Lower leg skin (tissue), 4 donors: ENCODE results near the gene FFAR2. TPM values are rescaled to one million over a fixed set of nuclear protein-coding genes. Genes with fewer than 3 reads are reported as not detected.

Source experiments
- DNase-seq, 2 donors: peaks; one replicate each; pipeline ENCODE4 v3.0.0-alpha.2; 2019; ENCODE audit warnings: low spot score in 2 of 2
- H3K4me3 ChIP-seq: fragments of 200-600 bp; sonication (generic); 2 replicates; pipeline ENCODE4 v1.5.1; 2017; ENCODE audit warnings: mild to moderate bottlenecking, low read depth; ENCODE audit not compliant: poor library complexity, severe bottlenecking
- CTCF ChIP-seq, 3 donors: fragments of 450-650 bp; IDR thresholded peaks; one replicate each; pipeline ENCODE4 v1.5.1; 2016; ENCODE audit warnings: antibody characterized with exemption in 3 of 3, mild to moderate bottlenecking in 3 of 3, moderate library complexity in 2 of 3
- POLR2A ChIP-seq, 2 donors: fragments of 450-650 bp; IDR thresholded peaks; one replicate each; pipeline ENCODE4 v1.6.1; 2016 to 2017; ENCODE audit warnings: antibody characterized with exemption in 2 of 2, mild to moderate bottlenecking in 1 of 2, moderate library complexity in 1 of 2
- WGBS, 2 donors: methylation state at CpG; one replicate each; pipeline ENCODE4 v1.1.5; 2018; 5-methylcytosine and 5-hydroxymethylcytosine counted together
- intact Hi-C: fragments of 100-400 bp; cut with DNase I; formaldehyde crosslinking; loops from one replicate; pipeline ENCODE4 v1.15.0; 2023; ENCODE audit warnings: low total_unique reads
- total RNA-seq, 4 donors: library from RNA; depleted of rRNA; stranded (reverse); fragments of >200 nt; gene quantifications; one replicate each; pipeline ENCODE4 v1.1.0, GENCODE V29; 2016

Gene FFAR2
- total RNA-seq, 4 donors from 2014 or later, result 0.49 to 1.1 (median 0.55) TPM; not detected in 1

- peak in 1 of 2 donors; percentile 43 for DNase-seq
- TF ChIP-seq POLR2A (IDR thresholded peaks at IDR 0.05) (no peak), CTCF (IDR thresholded peaks at IDR 0.05) (no peak)
- WGBS, 2 donors, result 5 to 8% methylated on average over 17 of the region's 17 CpGs
- intact Hi-C loops, result no loop called here
- H3K4me3 ChIP-seq, result no peak overlapping the region
Measured at GRCh38 chr19:35436477-35437405, 11.3 kb upstream of the FFAR2 start.

- no peak overlapping the region for H3K4me3 ChIP-seq
- intact Hi-C loops, result no loop called here
- TF ChIP-seq POLR2A (IDR thresholded peaks at IDR 0.05) (no peak), CTCF (IDR thresholded peaks at IDR 0.05) (no peak)
- DNase-seq, result no peak
- WGBS, 2 donors, result 89% methylated on average over 15 of the region's 15 CpGs
Measured at GRCh38 chr19:35437406-35437951, 10.6 kb upstream of the FFAR2 start.

- 81 to 85% methylated on average over 5 of the region's 5 CpGs for WGBS, 2 donors
- H3K4me3 ChIP-seq, result no peak overlapping the region
- intact Hi-C loops, result no loop called here
- no peak for TF ChIP-seq CTCF (IDR thresholded peaks at IDR 0.05)
- no peak for TF ChIP-seq POLR2A (IDR thresholded peaks at IDR 0.05)
- DNase-seq, result no peak
Measured at GRCh38 chr19:35438096-35438495, 10.0 kb upstream of the FFAR2 start.

- intact Hi-C loops, result no loop called here
- H3K4me3 ChIP-seq, result no peak overlapping the region
- DNase-seq, result no peak
- TF ChIP-seq POLR2A (IDR thresholded peaks at IDR 0.05) (no peak), CTCF (IDR thresholded peaks at IDR 0.05) (no peak)
- 47 to 56% methylated on average over 5 of the region's 5 CpGs for WGBS, 2 donors
Measured at GRCh38 chr19:35438527-35438926, 9.5 kb upstream of the FFAR2 start.

- TF ChIP-seq CTCF (IDR thresholded peaks at IDR 0.05), result no peak
- TF ChIP-seq POLR2A (IDR thresholded peaks at IDR 0.05), result no peak
- no peak overlapping the region for H3K4me3 ChIP-seq
- intact Hi-C loops, result no loop called here
- 90 to 91% methylated on average over 6 of the region's 6 CpGs for WGBS, 2 donors
- DNase-seq, result no peak
Measured at GRCh38 chr19:35439921-35440320, 8.1 kb upstream of the FFAR2 start.
